Duodenal mucosa (tissue), 2 donors: ENCODE measurements around the gene OSBPL3.

Experiments used
- H3K27ac ChIP-seq: one replicate; pipeline ENCODE4 v1.7.0; 2013; ENCODE audit warnings: low read depth, low read length
- H3K27me3 ChIP-seq, 2 donors: one replicate each; pipeline ENCODE4 v1.7.0; 2013; ENCODE audit warnings: low read length in 2 of 2, control low read depth in 1 of 2; ENCODE audit not compliant: insufficient read depth in 2 of 2, control insufficient read depth in 1 of 2
- H3K36me3 ChIP-seq, 2 donors: one replicate each; pipeline ENCODE4 v1.7.0; 2013; ENCODE audit warnings: low read length in 2 of 2, control low read depth in 1 of 2; ENCODE audit not compliant: insufficient read depth in 2 of 2, control insufficient read depth in 1 of 2
- H3K4me1 ChIP-seq, 2 donors: one replicate each; pipeline ENCODE4 v1.7.0; 2013; ENCODE audit warnings: low read length in 2 of 2, control low read depth in 1 of 2; ENCODE audit not compliant: insufficient read depth in 2 of 2, control insufficient read depth in 1 of 2
- H3K4me3 ChIP-seq, 2 donors: one replicate each; pipeline ENCODE4 v1.7.0; 2013; ENCODE audit warnings: low read length in 2 of 2, low read depth in 1 of 2
- H3K9ac ChIP-seq, 2 donors: one replicate each; pipeline ENCODE4 v1.7.0; 2013; ENCODE audit warnings: low read length in 2 of 2, low read depth in 1 of 2
- H3K9me3 ChIP-seq, 2 donors: one replicate each; pipeline ENCODE4 v1.7.0; 2013; ENCODE audit warnings: low read length in 2 of 2, control low read depth in 1 of 2; ENCODE audit not compliant: control insufficient read depth in 1 of 2

Gene OSBPL3

GRCh38 chr7:24971333-24972165, 8.4 kb downstream of the OSBPL3 start:
- no peaks in the 10 kb centered on the region for H3K36me3 ChIP-seq
- no peak overlapping the region for H3K9ac ChIP-seq
- no peaks in the 10 kb centered on the region for H3K27me3 ChIP-seq
- H3K27ac ChIP-seq: no peak overlapping the region
- H3K9me3 ChIP-seq: no peaks in the 10 kb centered on the region
- H3K4me1 ChIP-seq: peaks cover 11 to 14% of the 10 kb centered on the region in 2 donors
- H3K4me3 ChIP-seq: no peak overlapping the region

GRCh38 chr7:24970676-24971075, 9.3 kb downstream of the OSBPL3 start:
- Histone ChIP-seq H3K4me3 (no peak overlapping the region), H3K27ac (no peak overlapping the region)

GRCh38 chr7:24968165-24968564, 11.8 kb downstream of the OSBPL3 start:
- H3K4me1 ChIP-seq: peaks cover 26 to 33% of the 10 kb centered on the region in 2 donors
- no peaks in the 10 kb centered on the region for H3K9me3 ChIP-seq
- H3K36me3 ChIP-seq: no peaks in the 10 kb centered on the region
- no peaks in the 10 kb centered on the region for H3K27me3 ChIP-seq
- H3K9ac ChIP-seq: no peak overlapping the region
- no peak overlapping the region for H3K27ac ChIP-seq
- H3K4me3 ChIP-seq: no peak overlapping the region

More at GRCh38 chr7:24970676-24971075, 9.3 kb downstream of the OSBPL3 start:
- Histone ChIP-seq H3K36me3 (no peaks in the 10 kb centered on the region), H3K27me3 (no peaks in the 10 kb centered on the region), H3K4me1 (peaks cover 20 to 22% of the 10 kb centered on the region in 2 donors), H3K9me3 (no peaks in the 10 kb centered on the region), H3K9ac (no peak overlapping the region)

GRCh38 chr7:24967696-24968095, 12.3 kb downstream of the OSBPL3 start:
- Histone ChIP-seq H3K9ac (no peak overlapping the region), H3K4me1 (peaks cover 29 to 33% of the 10 kb centered on the region in 2 donors), H3K27me3 (no peaks in the 10 kb centered on the region), H3K4me3 (no peak overlapping the region), H3K27ac (no peak overlapping the region), H3K9me3 (no peaks in the 10 kb centered on the region), H3K36me3 (no peaks in the 10 kb centered on the region)

GRCh38 chr7:24966802-24967201, 13.2 kb downstream of the OSBPL3 start:
- H3K36me3 ChIP-seq: no peaks in the 10 kb centered on the region
- no peak overlapping the region for H3K9ac ChIP-seq
- H3K4me3 ChIP-seq: no peak overlapping the region
- H3K27me3 ChIP-seq: no peaks in the 10 kb centered on the region
- H3K4me1 ChIP-seq: peaks cover 29 to 32% of the 10 kb centered on the region in 2 donors
- no peak overlapping the region for H3K27ac ChIP-seq
- no peaks in the 10 kb centered on the region for H3K9me3 ChIP-seq

GRCh38 chr7:24965831-24966708, 13.9 kb downstream of the OSBPL3 start:
- Histone ChIP-seq H3K9me3 (no peaks in the 10 kb centered on the region), H3K9ac (no peak overlapping the region), H3K27me3 (no peaks in the 10 kb centered on the region), H3K36me3 (no peaks in the 10 kb centered on the region), H3K27ac (peak overlapping the region; percentile 22), H3K4me3 (no peak overlapping the region), H3K4me1 (peaks cover 28 to 29% of the 10 kb centered on the region in 2 donors)

- no peak overlapping the region for H3K27ac ChIP-seq
- H3K9me3 ChIP-seq: no peaks in the 10 kb centered on the region
- no peak overlapping the region for H3K9ac ChIP-seq
- H3K36me3 ChIP-seq: no peaks in the 10 kb centered on the region
- H3K27me3 ChIP-seq: no peaks in the 10 kb centered on the region
- H3K4me1 ChIP-seq: peaks cover 25 to 29% of the 10 kb centered on the region in 2 donors
- no peak overlapping the region for H3K4me3 ChIP-seq
Observed at GRCh38 chr7:24964191-24964590, 15.8 kb downstream of the OSBPL3 start.

GRCh38 chr7:24963218-24963617, 16.8 kb downstream of the OSBPL3 start:
- Histone ChIP-seq H3K27me3 (no peaks in the 10 kb centered on the region), H3K27ac (no peak overlapping the region), H3K4me3 (no peak overlapping the region), H3K9me3 (no peaks in the 10 kb centered on the region), H3K4me1 (peaks cover 25 to 29% of the 10 kb centered on the region in 2 donors), H3K9ac (no peak overlapping the region), H3K36me3 (no peaks in the 10 kb centered on the region)

- H3K36me3 ChIP-seq: no peaks in the 10 kb centered on the region
- peaks cover 25 to 26% of the 10 kb centered on the region in 2 donors for H3K4me1 ChIP-seq
- no peaks in the 10 kb centered on the region for H3K9me3 ChIP-seq
- no peak overlapping the region for H3K27ac ChIP-seq
- no peak overlapping the region for H3K9ac ChIP-seq
- H3K4me3 ChIP-seq: no peak overlapping the region
- H3K27me3 ChIP-seq: no peaks in the 10 kb centered on the region
Observed at GRCh38 chr7:24962418-24962962, 17.5 kb downstream of the OSBPL3 start.
